ENCODE data around the gene SLC2A8. TPM values are rescaled to one million over a fixed set of nuclear protein-coding genes. Genes with fewer than 3 reads are reported as not detected.

The SLC2A8 gene
- total and polyA plus RNA-seq, 7 donors, result 7.2 to 68.7 (median 45.1) TPM

DNA sequence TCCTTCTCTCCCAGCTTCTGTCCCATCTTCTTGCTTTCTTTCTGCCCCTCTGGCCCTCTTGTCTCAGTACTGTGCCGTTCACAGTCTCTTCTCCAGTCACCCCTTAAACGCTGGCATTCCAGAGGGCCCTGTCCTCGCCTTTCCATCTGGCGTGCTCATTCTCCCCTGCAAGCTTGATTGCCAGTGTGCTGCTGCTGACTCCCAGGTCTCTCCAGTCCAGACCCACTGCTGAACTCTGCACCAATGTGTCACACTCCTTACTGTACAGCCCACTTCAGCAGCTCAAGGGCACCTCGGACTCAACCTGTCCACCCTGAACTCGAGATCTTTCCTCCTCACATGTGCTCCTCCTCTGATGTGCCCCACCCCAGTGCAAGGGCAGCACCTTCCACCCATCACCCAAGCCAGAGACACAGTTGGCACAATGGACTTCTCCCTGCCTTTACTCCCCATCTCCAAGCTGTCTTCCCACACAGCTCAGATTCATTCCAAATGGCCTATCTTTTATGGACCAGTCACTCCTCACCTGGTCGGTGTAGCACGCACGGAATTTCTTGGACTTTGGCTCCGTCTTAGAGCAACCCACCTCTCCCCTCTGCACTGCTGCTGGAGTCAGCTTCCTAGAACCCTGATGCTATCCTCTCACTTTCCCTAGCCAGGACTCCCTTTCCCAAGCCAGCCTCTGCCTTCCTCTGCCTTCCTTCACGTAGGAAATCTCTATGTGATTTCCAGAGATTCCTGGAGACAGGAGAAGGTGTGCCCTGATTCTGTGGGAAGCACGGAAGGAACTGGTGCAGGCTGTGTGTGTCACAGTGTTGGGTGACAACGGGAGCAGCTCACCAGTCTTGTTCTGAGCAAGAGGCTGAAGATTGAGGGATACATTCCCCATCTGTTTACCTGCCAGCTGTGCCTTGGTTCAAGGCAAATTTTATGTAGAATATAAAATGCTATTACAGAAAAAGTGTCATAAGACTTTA is 26.0 kb upstream of the SLC2A8 start:
- Histone ChIP-seq H3K4me3 (no peak overlapping the region), H3K4me1 (no peaks in the 10 kb centered on the region), H3K27me3 (no peaks in the 10 kb centered on the region), H3K9me3 (no peaks in the 10 kb centered on the region), H3K36me3 (no peaks in the 10 kb centered on the region), H3K27ac (no peak overlapping the region)
- WGBS, 2 donors, result 45 to 75% methylated on average over 13 of the region's 13 CpGs
- DNase-seq, result no peak
- intact Hi-C loops (cut with DNase I), result no loop called here
- TF ChIP-seq, protein P1, sequence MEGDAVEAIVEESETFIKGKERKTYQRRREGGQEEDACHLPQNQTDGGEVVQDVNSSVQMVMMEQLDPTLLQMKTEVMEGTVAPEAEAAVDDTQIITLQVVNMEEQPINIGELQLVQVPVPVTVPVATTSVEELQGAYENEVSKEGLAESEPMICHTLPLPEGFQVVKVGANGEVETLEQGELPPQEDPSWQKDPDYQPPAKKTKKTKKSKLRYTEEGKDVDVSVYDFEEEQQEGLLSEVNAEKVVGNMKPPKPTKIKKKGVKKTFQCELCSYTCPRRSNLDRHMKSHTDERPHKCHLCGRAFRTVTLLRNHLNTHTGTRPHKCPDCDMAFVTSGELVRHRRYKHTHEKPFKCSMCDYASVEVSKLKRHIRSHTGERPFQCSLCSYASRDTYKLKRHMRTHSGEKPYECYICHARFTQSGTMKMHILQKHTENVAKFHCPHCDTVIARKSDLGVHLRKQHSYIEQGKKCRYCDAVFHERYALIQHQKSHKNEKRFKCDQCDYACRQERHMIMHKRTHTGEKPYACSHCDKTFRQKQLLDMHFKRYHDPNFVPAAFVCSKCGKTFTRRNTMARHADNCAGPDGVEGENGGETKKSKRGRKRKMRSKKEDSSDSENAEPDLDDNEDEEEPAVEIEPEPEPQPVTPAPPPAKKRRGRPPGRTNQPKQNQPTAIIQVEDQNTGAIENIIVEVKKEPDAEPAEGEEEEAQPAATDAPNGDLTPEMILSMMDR (IDR thresholded peaks at IDR 0.05), result no peak
- no peak for TF ChIP-seq EP300 (IDR thresholded peaks at IDR 0.05)
- no peak for TF ChIP-seq POLR2A (IDR thresholded peaks at IDR 0.05)
- TF ChIP-seq POLR2AphosphoS5 (IDR thresholded peaks at IDR 0.05), result no peak

GRCh38 chr9:127380479-127380878 is 16.5 kb upstream of the SLC2A8 start:
- intact Hi-C loops (cut with DNase I), result no loop called here
- Histone ChIP-seq H3K27ac (no peak overlapping the region), H3K4me3 (no peak overlapping the region), H3K9me3 (no peaks in the 10 kb centered on the region), H3K4me1 (no peaks in the 10 kb centered on the region), H3K27me3 (no peaks in the 10 kb centered on the region), H3K36me3 (no peaks in the 10 kb centered on the region)
- DNase-seq, result no peak
- no peak for TF ChIP-seq EP300 (IDR thresholded peaks at IDR 0.05)
- no peak for TF ChIP-seq POLR2A (IDR thresholded peaks at IDR 0.05)
- TF ChIP-seq POLR2AphosphoS5 (IDR thresholded peaks at IDR 0.05), result no peak
- TF ChIP-seq, protein P1 (IDR thresholded peaks at IDR 0.05), result no peak
- WGBS, 2 donors, result 97% methylated on average over 3 of the region's 3 CpGs

DNA sequence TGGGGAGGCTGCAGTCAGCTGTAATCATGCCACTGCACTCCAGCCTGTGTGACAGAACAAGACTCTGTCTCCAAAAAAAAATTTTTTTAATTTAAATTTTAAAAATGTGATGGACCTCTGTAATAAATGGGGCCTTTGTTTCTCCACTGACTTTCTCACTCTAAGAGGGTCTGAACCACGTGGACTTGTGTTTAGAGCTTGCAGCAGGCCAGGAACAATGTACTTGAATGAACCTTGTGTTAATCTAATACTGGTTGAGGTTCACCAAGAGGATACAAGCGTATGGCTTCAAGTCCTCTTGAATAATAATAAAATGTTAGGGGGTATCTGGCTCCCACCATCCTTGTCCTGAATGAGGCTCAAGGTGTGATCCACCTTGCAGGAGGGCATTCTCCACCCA is 14.4 kb upstream of the SLC2A8 start:
- WGBS, 2 donors, result 87 to 88% methylated on average over 2 of the region's 2 CpGs
- TF ChIP-seq POLR2A (IDR thresholded peaks at IDR 0.05) (no peak), EP300 (IDR thresholded peaks at IDR 0.05) (no peak), POLR2AphosphoS5 (IDR thresholded peaks at IDR 0.05) (no peak)
- TF ChIP-seq, protein P1 (IDR thresholded peaks at IDR 0.05), result no peak

DNA sequence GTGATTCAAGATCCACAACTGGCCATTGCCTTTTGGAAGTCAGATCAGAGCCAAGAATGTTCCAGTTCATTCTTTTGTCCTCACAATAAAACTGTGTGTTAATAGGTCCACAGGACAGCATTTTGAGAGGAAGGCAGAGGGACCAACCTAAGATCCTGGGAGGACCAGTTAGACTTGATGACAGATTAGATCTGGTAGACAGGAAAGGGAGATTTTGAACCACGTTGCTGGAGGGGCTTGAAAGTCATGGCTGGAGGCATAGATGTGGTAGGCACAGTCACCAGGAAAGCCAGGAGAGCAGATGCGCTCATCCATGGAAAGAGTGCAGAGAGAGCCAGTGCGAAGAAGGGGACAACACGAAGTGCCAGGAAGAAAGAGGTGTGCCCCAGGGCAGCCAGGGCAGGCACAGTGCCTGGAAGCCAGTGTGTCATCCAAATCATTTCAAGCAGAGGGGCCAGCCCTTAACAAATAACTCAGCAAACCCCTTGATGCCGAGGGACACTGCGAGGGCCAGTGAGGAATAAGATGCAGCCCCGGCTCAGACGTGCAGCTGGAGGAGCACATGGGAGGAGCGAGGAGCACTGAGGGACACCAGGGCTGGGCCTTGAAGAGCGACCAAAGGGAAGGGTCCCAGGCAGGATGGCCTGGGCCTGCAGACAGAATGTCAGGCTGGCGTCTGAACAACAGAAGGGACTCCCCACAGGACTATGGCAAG is 12.8 kb upstream of the SLC2A8 start:
- H3K27ac ChIP-seq, result no peak overlapping the region
- 90% methylated on average over 11 of the region's 11 CpGs for whole genome bisulfite sequencing, 2 donors

More for the DNA sequence above, 14.4 kb upstream of the SLC2A8 start:
- Histone ChIP-seq H3K27me3 (no peaks in the 10 kb centered on the region), H3K4me3 (no peak overlapping the region), H3K27ac (no peak overlapping the region), H3K4me1 (no peaks in the 10 kb centered on the region), H3K36me3 (no peaks in the 10 kb centered on the region), H3K9me3 (no peaks in the 10 kb centered on the region)
- intact Hi-C loops (cut with DNase I), result no loop called here
- no peak for DNase-seq

More for the DNA sequence above, 12.8 kb upstream of the SLC2A8 start:
- H3K27me3 ChIP-seq, result no peaks in the 10 kb centered on the region
- H3K9me3 ChIP-seq, result no peaks in the 10 kb centered on the region
- H3K4me3 ChIP-seq, result no peak overlapping the region
- H3K4me1 ChIP-seq, result peaks cover 0 to 15% (median 13%) of the 10 kb centered on the region in 4 donors
- intact Hi-C loops (cut with DNase I), result no loop called here
- DNase-seq, result peak; percentile 34
- TF ChIP-seq EP300 (IDR thresholded peaks at IDR 0.05) (no peak), POLR2AphosphoS5 (IDR thresholded peaks at IDR 0.05) (no peak), POLR2A (IDR thresholded peaks at IDR 0.05) (no peak)
- TF ChIP-seq, protein P1 (IDR thresholded peaks at IDR 0.05), result no peak
- no peaks in the 10 kb centered on the region for H3K36me3 ChIP-seq

All from sigmoid colon (tissue), 7 donors.